ENCODE results near the gene MSRB3.

MSRB3 gene

GRCh38 chr12:65496617-65497016 is 218.1 kb downstream of the MSRB3 start:
- no peak for DNase-seq (ENCODE audit: low read depth in 2 of 2)

GRCh38 chr12:65497660-65498059 is 219.2 kb downstream of the MSRB3 start:
- DNase-seq (ENCODE audit: low read depth in 2 of 2): no peak

- DNase-seq (ENCODE audit: low read depth in 2 of 2): no peak
Measured at GRCh38 chr12:65499167-65499566, 220.7 kb downstream of the MSRB3 start.

GRCh38 chr12:65500091-65500900 is 221.8 kb downstream of the MSRB3 start:
- no peak for DNase-seq (ENCODE audit: low read depth in 2 of 2)

- no peak for DNase-seq (ENCODE audit: low read depth in 2 of 2)
Measured at GRCh38 chr12:65501093-65501621, 222.7 kb downstream of the MSRB3 start.

GRCh38 chr12:65501935-65502334 is 223.5 kb downstream of the MSRB3 start:
- no peak for DNase-seq (ENCODE audit: low read depth in 2 of 2)

- DNase-seq (ENCODE audit: low read depth in 2 of 2): no peak
Measured at GRCh38 chr12:65504417-65504816, 225.9 kb downstream of the MSRB3 start.

GRCh38 chr12:65505386-65506121 is 227.1 kb downstream of the MSRB3 start:
- no peak for DNase-seq (ENCODE audit: low read depth in 2 of 2)

GRCh38 chr12:65508276-65509035 is 230.0 kb downstream of the MSRB3 start:
- no peak for DNase-seq (ENCODE audit: low read depth in 2 of 2)

GRCh38 chr12:65510007-65510406 is 231.5 kb downstream of the MSRB3 start:
- DNase-seq (ENCODE audit: low read depth in 2 of 2): no peak

- no peak for DNase-seq (ENCODE audit: low read depth in 2 of 2)
Measured at GRCh38 chr12:65510584-65511050, 232.1 kb downstream of the MSRB3 start.

GRCh38 chr12:65511134-65511834 is 232.8 kb downstream of the MSRB3 start:
- no peak for DNase-seq (ENCODE audit: low read depth in 2 of 2)

- DNase-seq (ENCODE audit: low read depth in 2 of 2): no peak
Measured at GRCh38 chr12:65511912-65512311, 233.4 kb downstream of the MSRB3 start.

Measured in stimulated activated CD8-positive, alpha-beta memory T cell treated with anti-CD3 and anti-CD28 coated beads, Interleukin-15, amount 100 ng/mL, for 4 hours (primary cell).